Loucy (cell line): ENCODE data around the gene TTC7B.

ENCODE experiments used
- EZH2phosphoT487 ChIP-seq: fragments of 200-600 bp; IDR thresholded peaks from 2 replicates; pipeline ENCODE4 v1.6.1; 2018; ENCODE audit warnings: antibody characterized with exemption, mild to moderate bottlenecking, moderate library complexity, borderline replicate concordance
- TF ChIP-seq, protein P1 (sequence below): fragments of 200-600 bp; sonication (generic); conservative IDR thresholded peaks from 2 replicates; pipeline ENCODE4 v1.5.1; 2014; ENCODE audit warnings: mild to moderate bottlenecking, antibody characterized with exemption, low read length

DNA sequence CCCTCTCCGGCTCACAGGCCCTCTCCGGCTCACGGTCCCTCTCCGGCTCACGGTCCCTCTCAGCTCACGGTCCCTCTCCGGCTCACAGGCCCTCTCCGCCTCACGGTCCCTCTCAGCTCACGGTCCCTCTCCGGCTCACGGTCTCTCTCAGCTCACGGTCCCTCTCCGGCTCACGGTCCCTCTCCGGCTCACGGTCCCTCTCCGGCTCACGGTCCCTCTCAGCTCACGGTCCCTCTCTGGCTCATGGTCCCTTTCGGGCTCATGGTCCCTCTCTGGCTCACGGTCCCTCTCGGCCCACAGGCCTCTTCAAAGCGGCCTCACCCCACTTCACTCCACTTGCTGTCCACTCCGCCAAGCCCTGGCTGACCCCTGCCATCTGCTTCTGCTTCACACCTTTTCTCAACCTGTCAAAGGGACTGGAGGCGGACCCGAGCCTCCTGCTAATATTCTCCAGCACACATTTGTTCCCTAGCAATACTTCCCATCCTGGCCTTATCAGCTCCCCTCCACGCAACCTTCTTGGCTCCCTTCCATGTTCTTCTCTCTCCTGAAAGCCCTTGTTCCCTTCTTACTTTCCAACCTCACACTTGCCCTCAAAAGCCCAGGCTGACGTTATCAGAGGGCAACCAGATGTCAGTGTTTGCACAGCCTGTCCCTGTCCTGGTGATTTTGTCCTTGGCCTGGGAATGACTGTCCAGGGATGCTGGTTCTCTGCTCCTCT lies 242.7 kb downstream of the TTC7B start:
- TF ChIP-seq, protein P1, sequence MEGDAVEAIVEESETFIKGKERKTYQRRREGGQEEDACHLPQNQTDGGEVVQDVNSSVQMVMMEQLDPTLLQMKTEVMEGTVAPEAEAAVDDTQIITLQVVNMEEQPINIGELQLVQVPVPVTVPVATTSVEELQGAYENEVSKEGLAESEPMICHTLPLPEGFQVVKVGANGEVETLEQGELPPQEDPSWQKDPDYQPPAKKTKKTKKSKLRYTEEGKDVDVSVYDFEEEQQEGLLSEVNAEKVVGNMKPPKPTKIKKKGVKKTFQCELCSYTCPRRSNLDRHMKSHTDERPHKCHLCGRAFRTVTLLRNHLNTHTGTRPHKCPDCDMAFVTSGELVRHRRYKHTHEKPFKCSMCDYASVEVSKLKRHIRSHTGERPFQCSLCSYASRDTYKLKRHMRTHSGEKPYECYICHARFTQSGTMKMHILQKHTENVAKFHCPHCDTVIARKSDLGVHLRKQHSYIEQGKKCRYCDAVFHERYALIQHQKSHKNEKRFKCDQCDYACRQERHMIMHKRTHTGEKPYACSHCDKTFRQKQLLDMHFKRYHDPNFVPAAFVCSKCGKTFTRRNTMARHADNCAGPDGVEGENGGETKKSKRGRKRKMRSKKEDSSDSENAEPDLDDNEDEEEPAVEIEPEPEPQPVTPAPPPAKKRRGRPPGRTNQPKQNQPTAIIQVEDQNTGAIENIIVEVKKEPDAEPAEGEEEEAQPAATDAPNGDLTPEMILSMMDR, result no peak
- no peak for TF ChIP-seq EZH2phosphoT487
